ENCODE results near the gene ARL3. TPM values are rescaled to one million over a fixed set of nuclear protein-coding genes. Genes with fewer than 3 reads are reported as not detected.
"Not testable (repeated sequence)": the region's sequence is repeated elsewhere in the genome, so short reads cannot be mapped to it uniquely, and the experiment has no call there.

ARL3 gene
- total and polyA plus RNA-seq, 4 experiments from 2014 or later = 3.7 to 7.3 (median 4.9) TPM

- Mint-ChIP-seq H3K36me3 (no peaks in the 10 kb centered on the region), H3K27ac (peak overlapping the region in 5 of 7 donors; percentile 36 to 83 (median 42)), H3K9me3 (peaks cover 0 to 2% (median 0%) of the 10 kb centered on the region in 8 donors), H3K4me3 (no peak overlapping the region), H3K4me1 (peaks cover 23 to 49% (median 29%) of the 10 kb centered on the region in 4 donors), H3K27me3 (no peaks in the 10 kb centered on the region)
- Histone ChIP-seq H3K36me3 (ENCODE audit: insufficient read depth, low read length) (no peaks in the 10 kb centered on the region), H3K27me3 (ENCODE audit: insufficient read depth, low read length) (no peaks in the 10 kb centered on the region), H3K4me3 (ENCODE audit: low read length in 2 of 2) (no peak overlapping the region), H3K9me3 (ENCODE audit: control insufficient read depth in 1 of 2, low read length in 2 of 2) (no peaks in the 10 kb centered on the region), H3K27ac (ENCODE audit: low read depth, low read length) (no peak overlapping the region), H3K4me1 (ENCODE audit: insufficient read depth, low read length) (peaks cover 49% of the 10 kb centered on the region)
- ChIA-PET CTCF (ENCODE audit: partially characterized antibody) (interaction anchor here (1.1 to 4.4 kb wide), 14 partner anchors 9 to 58 kb away, joined by 3 to 39 read pairs (median 6); partner anchors contain the start of genes ARL3, SFXN2 and TRIM8), POLR2A (ENCODE audit: partially characterized antibody) (interaction anchor here (2.1 to 13.6 kb wide), 3 partner anchors 15 to 44 kb away, joined by 9 to 431 read pairs (median 10); partner anchors contain the start of genes ARL3, SFXN2 and TRIM8)
- no peak for DNase-seq
- intact Hi-C loops (cut with micrococcal nuclease) = no loop called here
Measured at GRCh38 chr10:102669206-102670064, 44.8 kb downstream of the ARL3 start.

GRCh38 chr10:102668326-102669107 is 45.7 kb downstream of the ARL3 start:
- CTCF ChIA-PET (ENCODE audit: partially characterized antibody) = interaction anchor here (1.1 to 4.4 kb wide), 5 partner anchors 8 to 57 kb away, joined by 6 to 39 read pairs (median 10); partner anchors contain the start of gene TRIM8
- Mint-ChIP-seq H3K9me3 (no peaks in the 10 kb centered on the region), H3K27me3 (no peaks in the 10 kb centered on the region), H3K4me3 (peak overlapping the region in 2 of 8 donors; percentile 18 to 53), H3K4me1 (peaks cover 16 to 40% (median 21%) of the 10 kb centered on the region in 4 donors), H3K27ac (peak overlapping the region; percentile 30 to 90 (median 74)), H3K36me3 (no peaks in the 10 kb centered on the region)
- intact Hi-C loops (cut with micrococcal nuclease) = no loop called here
- H3K36me3 ChIP-seq (ENCODE audit: insufficient read depth, low read length) = no peaks in the 10 kb centered on the region
- H3K27ac ChIP-seq (ENCODE audit: low read depth, low read length) = no peak overlapping the region
- H3K4me3 ChIP-seq (ENCODE audit: low read length in 2 of 2) = no peak overlapping the region
- peaks cover 40% of the 10 kb centered on the region for H3K4me1 ChIP-seq (ENCODE audit: insufficient read depth, low read length)
- POLR2A ChIA-PET (ENCODE audit: partially characterized antibody) = interaction anchor here (0.6 to 13.6 kb wide), 4 partner anchors 14 to 113 kb away, joined by 3 to 431 read pairs (median 8); partner anchors contain the start of genes ARL3, SFXN2 and TRIM8
- H3K9me3 ChIP-seq (ENCODE audit: control insufficient read depth in 1 of 2, low read length in 2 of 2) = no peaks in the 10 kb centered on the region
- no peaks in the 10 kb centered on the region for H3K27me3 ChIP-seq (ENCODE audit: insufficient read depth, low read length)
- no peak for DNase-seq

GRCh38 chr10:102667411-102667810 is 46.8 kb downstream of the ARL3 start:
- H3K4me1 Mint-ChIP-seq = peaks cover 11 to 30% (median 16%) of the 10 kb centered on the region in 4 donors
- H3K36me3 ChIP-seq (ENCODE audit: insufficient read depth, low read length); H3K36me3 Mint-ChIP-seq; DNase-seq; H3K9me3 ChIP-seq (ENCODE audit: control insufficient read depth in 1 of 2, low read length in 2 of 2); H3K9me3 Mint-ChIP-seq; intact Hi-C loops (cut with micrococcal nuclease); H3K27me3 Mint-ChIP-seq; CTCF ChIA-PET (ENCODE audit: partially characterized antibody); H3K27me3 ChIP-seq (ENCODE audit: insufficient read depth, low read length); H3K4me3 Mint-ChIP-seq; H3K4me3 ChIP-seq (ENCODE audit: low read length in 2 of 2); H3K27ac ChIP-seq (ENCODE audit: low read depth, low read length): not testable (repeated sequence)
- H3K27ac Mint-ChIP-seq = peak overlapping the region in 6 of 7 donors; percentile 30 to 87 (median 80)
- POLR2A ChIA-PET (ENCODE audit: partially characterized antibody) = interaction anchor here (0.6 to 13.6 kb wide), 3 partner anchors 13 to 709 kb away, joined by 3 to 431 read pairs (median 6); partner anchors contain the start of gene TRIM8
- H3K4me1 ChIP-seq (ENCODE audit: insufficient read depth, low read length) = peaks cover 30% of the 10 kb centered on the region

- intact Hi-C loops (cut with micrococcal nuclease) = no loop called here
- Mint-ChIP-seq H3K4me1 (peaks cover 16 to 39% (median 25%) of the 10 kb centered on the region in 4 donors), H3K36me3 (no peaks in the 10 kb centered on the region), H3K4me3 (no peak overlapping the region), H3K27ac (peak overlapping the region in 3 of 7 donors; percentile 31 to 63 (median 44)), H3K27me3 (no peaks in the 10 kb centered on the region), H3K9me3 (no peaks in the 10 kb centered on the region)
- POLR2A ChIA-PET (ENCODE audit: partially characterized antibody) = interaction anchor here (1.4 kb wide), 1 partner anchor 20 kb away, joined by 11 read pairs; no protein-coding TSS in a partner anchor
- H3K27me3 ChIP-seq (ENCODE audit: insufficient read depth, low read length) = no peaks in the 10 kb centered on the region
- CTCF ChIA-PET (ENCODE audit: partially characterized antibody) = interaction anchor here (1.2 to 2.5 kb wide), 3 partner anchors 8 to 47 kb away, joined by 3 to 11 read pairs (median 5); no protein-coding TSS in a partner anchor
- peaks cover 39% of the 10 kb centered on the region for H3K4me1 ChIP-seq (ENCODE audit: insufficient read depth, low read length)
- H3K4me3 ChIP-seq (ENCODE audit: low read length in 2 of 2) = no peak overlapping the region
- H3K27ac ChIP-seq (ENCODE audit: low read depth, low read length) = no peak overlapping the region
- H3K36me3 ChIP-seq (ENCODE audit: insufficient read depth, low read length) = no peaks in the 10 kb centered on the region
- DNase-seq = no peak
- H3K9me3 ChIP-seq (ENCODE audit: control insufficient read depth in 1 of 2, low read length in 2 of 2) = no peaks in the 10 kb centered on the region
Measured at GRCh38 chr10:102665904-102666509, 48.2 kb downstream of the ARL3 start.

GRCh38 chr10:102661658-102662028 is 52.6 kb downstream of the ARL3 start:
- CTCF ChIA-PET (ENCODE audit: partially characterized antibody) = interaction anchor here (0.6 to 6.3 kb wide), 7 partner anchors 8 to 262 kb away, joined by 3 to 40 read pairs (median 5); partner anchors contain the start of genes SFXN2 and TRIM8
- H3K27ac Mint-ChIP-seq = peak overlapping the region; percentile 41 to 94 (median 84)
- peaks cover 8% of the 10 kb centered on the region for H3K36me3 ChIP-seq (ENCODE audit: insufficient read depth, low read length)
- H3K27me3 ChIP-seq (ENCODE audit: insufficient read depth, low read length) = no peaks in the 10 kb centered on the region
- H3K9me3 Mint-ChIP-seq = no peaks in the 10 kb centered on the region
- DNase-seq = no peak
- H3K36me3 Mint-ChIP-seq = peaks cover 8 to 15% of the 10 kb centered on the region in 2 donors
- H3K4me1 ChIP-seq (ENCODE audit: insufficient read depth, low read length) = peaks cover 45% of the 10 kb centered on the region
- POLR2A ChIA-PET (ENCODE audit: partially characterized antibody) = interaction anchor here (0.8 to 21.9 kb wide), 8 partner anchors 11 to 159 kb away, joined by 3 to 431 read pairs (median 20); partner anchors contain the start of genes ACTR1A, ARL3, SFXN2 and TRIM8
- peaks cover 22 to 49% (median 31%) of the 10 kb centered on the region in 4 donors for H3K4me1 Mint-ChIP-seq
- no peaks in the 10 kb centered on the region for H3K27me3 Mint-ChIP-seq
- H3K9me3 ChIP-seq (ENCODE audit: control insufficient read depth in 1 of 2, low read length in 2 of 2) = no peaks in the 10 kb centered on the region
- peak overlapping the region; percentile 6 to 87 (median 66) for H3K4me3 Mint-ChIP-seq
- H3K4me3 ChIP-seq (ENCODE audit: low read length in 2 of 2) = no peak overlapping the region
- peak overlapping the region; percentile 48 for H3K27ac ChIP-seq (ENCODE audit: low read depth, low read length)
- intact Hi-C loops (cut with micrococcal nuclease) = loop anchor here (1.0 kb wide), 2 partner anchors 13 to 15 kb away; no protein-coding TSS in a partner anchor

- H3K4me3 ChIP-seq (ENCODE audit: low read length in 2 of 2) = peak overlapping the region in 1 of 2 donors; percentile 27
Measured at GRCh38 chr10:102660888-102661657, 53.1 kb downstream of the ARL3 start.

More at GRCh38 chr10:102660888-102661657, 53.1 kb downstream of the ARL3 start:
- H3K9me3 ChIP-seq (ENCODE audit: control insufficient read depth in 1 of 2, low read length in 2 of 2) = no peaks in the 10 kb centered on the region
- Mint-ChIP-seq H3K4me3 (peak overlapping the region; percentile 42 to 87 (median 60)), H3K4me1 (peaks cover 22 to 49% (median 30%) of the 10 kb centered on the region in 4 donors), H3K36me3 (peaks cover 8 to 20% of the 10 kb centered on the region in 2 donors), H3K9me3 (no peaks in the 10 kb centered on the region), H3K27me3 (no peaks in the 10 kb centered on the region), H3K27ac (peak overlapping the region; percentile 41 to 94 (median 85))
- H3K27ac ChIP-seq (ENCODE audit: low read depth, low read length) = peak overlapping the region; percentile 48
- DNase-seq = peak; percentile 50 to 67 (median 60)
- intact Hi-C loops (cut with micrococcal nuclease) = loop anchor here (1.0 kb wide), 2 partner anchors 13 to 15 kb away; no protein-coding TSS in a partner anchor
- peaks cover 45% of the 10 kb centered on the region for H3K4me1 ChIP-seq (ENCODE audit: insufficient read depth, low read length)
- CTCF ChIA-PET (ENCODE audit: partially characterized antibody) = interaction anchor here (0.6 to 6.3 kb wide), 8 partner anchors 9 to 261 kb away, joined by 3 to 40 read pairs (median 5); partner anchors contain the start of genes SFXN2 and TRIM8
- peaks cover 14% of the 10 kb centered on the region for H3K36me3 ChIP-seq (ENCODE audit: insufficient read depth, low read length)
- POLR2A ChIA-PET (ENCODE audit: partially characterized antibody) = interaction anchor here (0.8 to 21.9 kb wide), 8 partner anchors 10 to 159 kb away, joined by 3 to 431 read pairs (median 20); partner anchors contain the start of genes ACTR1A, ARL3, SFXN2 and TRIM8
- no peaks in the 10 kb centered on the region for H3K27me3 ChIP-seq (ENCODE audit: insufficient read depth, low read length)

Data from CD4-positive, alpha-beta memory T cell (primary cell).